Neural cell (in vitro differentiated cells): ENCODE measurements around the gene CAV2. TPM values are rescaled to one million over a fixed set of nuclear protein-coding genes. Genes with fewer than 3 reads are reported as not detected.

Experiments
- H2AFZ ChIP-seq: fragments of 200-600, 300-800 bp; sonication (generic), shearing (Covaris generic); 2 replicates; pipeline ENCODE4 v1.6.0; 2014; ENCODE audit warnings: low read depth, mild to moderate bottlenecking, antibody characterized with exemption, low read length, moderate library complexity
- H3F3A ChIP-seq: fragments of 200-600 bp; shearing (Covaris generic); 2 replicates; pipeline ENCODE4 v1.6.1; 2016; ENCODE audit warnings: mild to moderate bottlenecking, moderate library complexity, mixed read lengths, antibody characterized with exemption, low read length; ENCODE audit not compliant: insufficient read depth, poor library complexity, severe bottlenecking
- H3K27ac ChIP-seq: fragments of 200-600, 300-800 bp; sonication (generic), shearing (Covaris generic); 2 replicates; pipeline ENCODE4 v1.5.1; 2014; ENCODE audit warnings: mild to moderate bottlenecking, low read length, moderate library complexity
- H3K27me3 ChIP-seq: fragments of 300-800, 200-600 bp; sonication (generic), shearing (Covaris generic); 2 replicates; pipeline ENCODE4 v1.6.0; 2014; ENCODE audit warnings: mild to moderate bottlenecking, low read depth, low read length, moderate library complexity; ENCODE audit not compliant: insufficient read depth
- H3K36me3 ChIP-seq: fragments of 300-800, 200-600 bp; sonication (generic), shearing (Covaris generic); 2 replicates; pipeline ENCODE4 v1.5.1; 2014; ENCODE audit warnings: mild to moderate bottlenecking, antibody characterized with exemption, low read length, moderate library complexity; ENCODE audit not compliant: insufficient read depth
- H3K4me2 ChIP-seq: fragments of 300-800, 200-600 bp; sonication (generic), shearing (Covaris generic); 2 replicates; pipeline ENCODE4 v1.6.0; 2014; ENCODE audit warnings: mild to moderate bottlenecking, low read length
- H3K4me3 ChIP-seq: fragments of 300-800, 200-600 bp; sonication (generic), shearing (Covaris generic); 2 replicates; pipeline ENCODE4 v1.5.1; 2014; ENCODE audit warnings: mild to moderate bottlenecking, low read length, moderate library complexity
- H3K79me2 ChIP-seq: fragments of 200-600 bp; shearing (Covaris generic); replicated peaks from 2 replicates; pipeline ENCODE4 v1.6.0; 2014; ENCODE audit warnings: mild to moderate bottlenecking, low read length, moderate library complexity; ENCODE audit not compliant: insufficient read depth
- H3K9ac ChIP-seq: fragments of 300-800, 200-600 bp; sonication (generic), shearing (Covaris generic); 2 replicates; pipeline ENCODE4 v1.6.1; 2016; ENCODE audit warnings: mild to moderate bottlenecking, low read length, mixed read lengths
- H3K9me2 ChIP-seq: fragments of 200-600 bp; shearing (Covaris generic); 2 replicates; pipeline ENCODE4 v1.6.1; 2016; ENCODE audit warnings: mild to moderate bottlenecking, low read length, mixed read lengths; ENCODE audit not compliant: insufficient read depth
- H3K9me3 ChIP-seq: fragments of 200-600, 300-800 bp; sonication (generic), shearing (Covaris generic); 2 replicates; pipeline ENCODE4 v1.6.1; 2016; ENCODE audit warnings: mild to moderate bottlenecking, mixed run types, low read length, moderate library complexity, mixed read lengths
- H4K20me1 ChIP-seq: fragments of 200-600 bp; shearing (Covaris generic); 2 replicates; pipeline ENCODE4 v1.6.1; 2016; ENCODE audit warnings: mild to moderate bottlenecking, mixed run types; ENCODE audit not compliant: insufficient read depth
- CTCF ChIP-seq: fragments of 450-650 bp; IDR thresholded peaks from 2 replicates; pipeline ENCODE4 v1.5.1; 2014; ENCODE audit warnings: antibody characterized with exemption, mild to moderate bottlenecking, moderate library complexity; ENCODE audit not compliant: poor library complexity, severe bottlenecking
- EP300 ChIP-seq: fragments of 450-650 bp; conservative IDR thresholded peaks from 2 replicates; pipeline ENCODE4 v1.6.1; 2014; ENCODE audit warnings: antibody characterized with exemption, mild to moderate bottlenecking, moderate library complexity; ENCODE audit not compliant: poor library complexity, severe bottlenecking
- EZH2 ChIP-seq: fragments of 200-600, 300-800 bp; shearing (Covaris generic), sonication (generic); IDR thresholded peaks from 2 replicates; pipeline ENCODE4 v1.6.1; 2014; ENCODE audit warnings: antibody characterized with exemption, low read length, borderline replicate concordance, mild to moderate bottlenecking; ENCODE audit not compliant: insufficient read depth, poor library complexity, severe bottlenecking
- MXI1 ChIP-seq: fragments of 450-650 bp; conservative IDR thresholded peaks from 2 replicates; pipeline ENCODE4 v1.6.1; 2014; ENCODE audit warnings: antibody characterized with exemption, mild to moderate bottlenecking; ENCODE audit not compliant: poor library complexity, severe bottlenecking
- POLR2AphosphoS5 ChIP-seq: IDR thresholded peaks from 2 replicates; pipeline ENCODE4 v1.6.1; 2012
- RAD21 ChIP-seq: fragments of 450-650 bp; conservative IDR thresholded peaks from 2 replicates; pipeline ENCODE4 v1.6.1; 2014; ENCODE audit warnings: antibody characterized with exemption, mild to moderate bottlenecking, moderate library complexity
- REST ChIP-seq: IDR thresholded peaks from 2 replicates; pipeline ENCODE4 v1.6.1; 2012; ENCODE audit warnings: borderline replicate concordance
- SMC3 ChIP-seq: fragments of 450-650 bp; conservative IDR thresholded peaks from 2 replicates; pipeline ENCODE4 v1.6.1; 2014; ENCODE audit warnings: antibody characterized with exemption, mild to moderate bottlenecking, moderate library complexity; ENCODE audit not compliant: poor library complexity
- TAF1 ChIP-seq: IDR thresholded peaks from 2 replicates; pipeline ENCODE4 v1.6.1; 2012; ENCODE audit warnings: low read depth
- polyA plus RNA-seq: library from polyadenylated mRNA; depleted of rRNA; stranded (reverse); fragments of >200 nt; gene quantifications from 2 replicates; pipeline ENCODE4 v1.2.3, GENCODE V29; 2014

Gene CAV2
- polyA plus RNA-seq, 1 donor from 2014 or later, result not detected

GRCh38 chr7:116495736-116496135, 3.8 kb upstream of the CAV2 start:
- TF ChIP-seq CTCF, result no peak
- no peak for TF ChIP-seq RAD21
- TF ChIP-seq TAF1, result no peak
- no peak for TF ChIP-seq POLR2AphosphoS5
- no peak for TF ChIP-seq EZH2
- TF ChIP-seq EP300, result no peak
- TF ChIP-seq REST, result no peak
- TF ChIP-seq SMC3, result no peak
- no peak for TF ChIP-seq MXI1

GRCh38 chr7:116496653-116497052, 2.9 kb upstream of the CAV2 start:
- no peak overlapping the region for H2AFZ ChIP-seq
- no peaks in the 10 kb centered on the region for H3K79me2 ChIP-seq
- H4K20me1 ChIP-seq, result no peaks in the 10 kb centered on the region
- H3K4me2 ChIP-seq, result no peak overlapping the region
- H3K27ac ChIP-seq, result no peak overlapping the region
- no peak overlapping the region for H3K4me3 ChIP-seq
- no peaks in the 10 kb centered on the region for H3F3A ChIP-seq
- H3K9me3 ChIP-seq, result no peaks in the 10 kb centered on the region
- no peak overlapping the region for H3K9ac ChIP-seq
- no peaks in the 10 kb centered on the region for H3K36me3 ChIP-seq
- peaks cover 27% of the 10 kb centered on the region for H3K27me3 ChIP-seq
- no peak for TF ChIP-seq MXI1
- TF ChIP-seq POLR2AphosphoS5, result no peak
- H3K9me2 ChIP-seq, result no peaks in the 10 kb centered on the region

More at GRCh38 chr7:116495736-116496135, 3.8 kb upstream of the CAV2 start:
- H4K20me1 ChIP-seq, result no peaks in the 10 kb centered on the region
- no peak overlapping the region for H3K9ac ChIP-seq
- H3K36me3 ChIP-seq, result no peaks in the 10 kb centered on the region
- peaks cover 18% of the 10 kb centered on the region for H3K27me3 ChIP-seq
- H3K9me2 ChIP-seq, result no peaks in the 10 kb centered on the region
- H3K4me3 ChIP-seq, result no peak overlapping the region
- no peaks in the 10 kb centered on the region for H3K79me2 ChIP-seq
- H3K4me2 ChIP-seq, result no peak overlapping the region
- no peaks in the 10 kb centered on the region for H3K9me3 ChIP-seq
- H3F3A ChIP-seq, result no peaks in the 10 kb centered on the region
- no peak overlapping the region for H2AFZ ChIP-seq
- no peak overlapping the region for H3K27ac ChIP-seq

- H3K79me2 ChIP-seq, result no peaks in the 10 kb centered on the region
- H3K9me3 ChIP-seq, result no peaks in the 10 kb centered on the region
- H3K27ac ChIP-seq, result no peak overlapping the region
- H3K9me2 ChIP-seq, result no peaks in the 10 kb centered on the region
- peaks cover 37% of the 10 kb centered on the region for H3K27me3 ChIP-seq
- H3K4me2 ChIP-seq, result no peak overlapping the region
- H2AFZ ChIP-seq, result no peak overlapping the region
- no peaks in the 10 kb centered on the region for H4K20me1 ChIP-seq
- no peaks in the 10 kb centered on the region for H3F3A ChIP-seq
- no peak for TF ChIP-seq RAD21
- no peak for TF ChIP-seq POLR2AphosphoS5
- TF ChIP-seq EP300, result no peak
- TF ChIP-seq MXI1, result no peak
- TF ChIP-seq TAF1, result no peak
- TF ChIP-seq EZH2, result no peak
- no peak for TF ChIP-seq REST
- TF ChIP-seq SMC3, result no peak
- TF ChIP-seq CTCF, result no peak
- no peak overlapping the region for H3K4me3 ChIP-seq
- no peaks in the 10 kb centered on the region for H3K36me3 ChIP-seq
- H3K9ac ChIP-seq, result no peak overlapping the region
Observed at GRCh38 chr7:116497708-116498107, 1.8 kb upstream of the CAV2 start.
